22Rv1 (cell line): ENCODE data around the gene SATB1.

Source experiments
- H3K27ac ChIP-seq: fragments of 450-650 bp; 2 replicates; pipeline ENCODE4 v1.5.1; 2017
- ZFX ChIP-seq: fragments of 450-650 bp; IDR thresholded peaks from 2 replicates; pipeline ENCODE4 v1.6.1; 2017; ENCODE audit warnings: antibody characterized with exemption, borderline replicate concordance
- TF ChIP-seq, protein P1 (sequence below): fragments of 450-650 bp; IDR thresholded peaks from 2 replicates; pipeline ENCODE4 v1.5.1; 2017; ENCODE audit warnings: mild to moderate bottlenecking

Gene SATB1

DNA sequence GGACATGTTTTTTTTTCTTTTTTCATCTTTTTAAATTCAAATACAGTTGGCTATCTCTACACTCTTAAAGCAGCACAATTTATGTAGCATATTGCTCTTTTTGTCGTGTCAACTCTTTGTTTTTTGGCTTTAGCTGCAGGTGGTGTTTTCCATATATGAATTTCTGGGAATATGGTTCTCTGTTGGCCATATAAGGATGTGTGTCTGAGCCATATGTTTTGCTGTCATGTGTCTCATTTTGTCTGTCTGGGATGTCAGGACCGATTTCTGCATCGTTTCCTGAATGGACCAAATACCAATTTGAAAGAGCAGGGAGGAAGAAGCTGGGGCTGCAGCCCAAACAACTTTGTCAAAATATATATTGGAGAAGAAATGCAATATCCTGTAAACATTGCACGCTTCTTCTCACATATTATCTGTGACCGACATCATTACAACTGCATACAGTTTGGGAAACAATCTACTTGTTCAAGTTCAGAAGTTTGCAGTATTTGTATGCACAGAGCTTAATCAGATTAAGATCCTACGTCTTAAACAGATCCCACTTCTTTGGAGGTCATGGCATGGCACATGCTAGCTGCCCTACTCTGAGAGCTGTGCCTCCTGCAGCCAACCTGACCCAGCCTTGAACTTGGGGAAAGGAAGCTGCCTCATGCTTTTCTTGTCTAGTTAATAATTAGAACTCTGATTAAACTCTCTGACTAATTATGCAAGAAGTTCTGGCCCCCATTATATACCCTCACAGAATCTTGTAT, 4.0 kb upstream of the SATB1 start:
- TF ChIP-seq ZFX: no peak
- TF ChIP-seq, protein P1, sequence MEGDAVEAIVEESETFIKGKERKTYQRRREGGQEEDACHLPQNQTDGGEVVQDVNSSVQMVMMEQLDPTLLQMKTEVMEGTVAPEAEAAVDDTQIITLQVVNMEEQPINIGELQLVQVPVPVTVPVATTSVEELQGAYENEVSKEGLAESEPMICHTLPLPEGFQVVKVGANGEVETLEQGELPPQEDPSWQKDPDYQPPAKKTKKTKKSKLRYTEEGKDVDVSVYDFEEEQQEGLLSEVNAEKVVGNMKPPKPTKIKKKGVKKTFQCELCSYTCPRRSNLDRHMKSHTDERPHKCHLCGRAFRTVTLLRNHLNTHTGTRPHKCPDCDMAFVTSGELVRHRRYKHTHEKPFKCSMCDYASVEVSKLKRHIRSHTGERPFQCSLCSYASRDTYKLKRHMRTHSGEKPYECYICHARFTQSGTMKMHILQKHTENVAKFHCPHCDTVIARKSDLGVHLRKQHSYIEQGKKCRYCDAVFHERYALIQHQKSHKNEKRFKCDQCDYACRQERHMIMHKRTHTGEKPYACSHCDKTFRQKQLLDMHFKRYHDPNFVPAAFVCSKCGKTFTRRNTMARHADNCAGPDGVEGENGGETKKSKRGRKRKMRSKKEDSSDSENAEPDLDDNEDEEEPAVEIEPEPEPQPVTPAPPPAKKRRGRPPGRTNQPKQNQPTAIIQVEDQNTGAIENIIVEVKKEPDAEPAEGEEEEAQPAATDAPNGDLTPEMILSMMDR: no peak
- no peak overlapping the region for H3K27ac ChIP-seq

DNA sequence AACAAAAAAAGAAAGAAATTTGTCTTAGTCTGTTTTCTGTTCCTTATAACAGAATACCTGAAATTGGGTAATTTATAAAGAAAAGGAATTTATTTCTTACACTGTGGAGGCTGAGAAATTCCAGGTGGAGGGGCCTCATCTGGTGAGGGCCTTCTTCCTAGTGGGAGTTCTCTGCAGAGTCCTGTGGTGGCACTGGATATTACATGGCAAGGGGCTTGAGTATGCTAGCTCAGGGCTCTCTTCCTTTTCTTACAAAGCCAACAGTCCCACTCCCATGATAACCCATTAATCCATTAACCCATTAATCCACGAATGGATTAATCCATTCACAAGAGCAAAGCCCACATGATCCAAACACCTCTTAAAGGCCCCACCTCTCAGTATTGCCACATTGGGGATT, 2.9 kb upstream of the SATB1 start:
- TF ChIP-seq ZFX: no peak
- TF ChIP-seq, protein P1: no peak
- no peak overlapping the region for H3K27ac ChIP-seq

DNA sequence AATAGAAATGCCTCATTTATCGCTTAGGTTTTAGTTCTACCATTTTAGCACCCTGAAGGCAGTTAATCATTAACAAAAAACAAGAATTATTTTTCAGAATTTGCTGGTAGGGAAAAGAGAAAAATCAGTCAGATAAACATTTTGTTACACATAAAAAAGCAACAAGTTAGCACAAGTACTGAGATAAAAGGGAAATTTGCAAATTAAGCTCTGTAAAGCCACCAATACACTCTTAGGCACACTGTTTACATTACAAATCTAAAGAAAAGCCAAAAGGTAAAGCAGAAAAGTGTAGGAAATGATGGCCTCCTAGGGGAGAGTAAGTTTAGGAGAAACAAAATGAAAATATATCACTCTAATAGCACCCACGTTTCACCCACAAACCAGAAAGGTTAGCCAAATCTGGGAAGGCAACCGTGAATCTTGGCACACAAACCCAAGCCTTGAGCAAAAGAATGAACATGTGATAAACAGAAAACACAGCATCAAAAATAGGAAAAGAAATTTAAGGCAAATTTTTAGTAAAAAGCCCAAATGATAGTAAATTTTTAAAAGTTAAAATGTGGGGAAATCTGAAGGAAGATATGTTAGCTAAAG, 1.6 kb upstream of the SATB1 start:
- TF ChIP-seq, protein P1: no peak
- TF ChIP-seq ZFX: no peak
- no peak overlapping the region for H3K27ac ChIP-seq

DNA sequence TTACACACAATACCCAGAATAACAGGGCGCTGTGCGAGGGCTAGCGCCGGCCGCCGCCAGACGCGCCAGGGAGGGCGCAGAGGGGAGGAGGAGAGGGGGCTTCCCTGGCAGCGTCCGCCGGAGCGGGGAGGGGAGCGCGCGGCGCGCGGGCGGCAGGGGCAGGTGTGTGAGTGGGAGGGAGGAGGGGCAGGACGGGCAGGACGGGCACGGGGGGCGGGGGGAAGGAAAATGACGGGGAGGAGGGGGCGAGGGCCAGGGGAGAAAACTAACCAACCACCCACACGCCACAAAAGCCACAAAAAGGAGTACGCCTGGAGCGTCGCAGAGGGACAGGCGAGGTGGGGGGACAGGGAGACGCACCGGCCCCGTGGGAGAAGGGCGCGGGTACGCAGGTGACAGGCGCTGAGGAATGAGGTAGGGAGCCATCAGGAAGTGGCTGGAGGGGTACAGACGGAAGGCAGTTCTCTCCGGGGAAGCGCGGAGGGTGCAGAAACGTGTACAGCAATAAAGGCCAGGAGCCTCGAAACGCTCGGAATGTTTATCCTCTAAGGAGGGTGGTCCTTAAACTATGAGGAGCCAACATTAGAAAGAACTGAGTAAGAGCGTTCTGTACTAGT, 610 bp upstream of the SATB1 start:
- TF ChIP-seq, protein P1: no peak
- no peak for TF ChIP-seq ZFX
- H3K27ac ChIP-seq: no peak overlapping the region

DNA sequence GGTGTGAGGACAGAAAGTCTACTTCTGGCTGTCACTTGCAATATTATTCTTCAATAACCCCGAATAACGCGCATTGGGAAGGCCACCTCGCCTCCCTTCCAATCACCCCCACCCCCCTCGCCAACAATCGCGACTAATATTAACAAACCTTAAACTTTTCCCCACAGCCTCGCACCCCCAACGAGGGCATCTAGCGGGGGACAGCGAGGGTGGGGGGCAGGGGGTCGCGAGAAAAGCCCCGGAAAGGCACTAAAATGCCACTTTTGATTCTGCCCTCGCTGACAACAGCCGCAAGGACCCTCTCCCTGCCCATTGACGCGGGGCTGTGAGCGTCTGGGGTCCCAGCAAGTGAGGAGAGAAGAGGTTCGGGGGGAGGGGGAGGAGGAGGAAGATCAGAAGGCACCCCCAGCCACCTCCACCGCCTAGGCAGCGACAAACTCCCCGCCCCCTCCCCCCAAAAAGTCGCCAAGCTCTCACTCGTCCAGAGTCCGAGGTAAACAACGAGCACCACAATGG, 868 bp downstream of the SATB1 start:
- no peak overlapping the region for H3K27ac ChIP-seq
- TF ChIP-seq, protein P1: no peak
- TF ChIP-seq ZFX: no peak

DNA sequence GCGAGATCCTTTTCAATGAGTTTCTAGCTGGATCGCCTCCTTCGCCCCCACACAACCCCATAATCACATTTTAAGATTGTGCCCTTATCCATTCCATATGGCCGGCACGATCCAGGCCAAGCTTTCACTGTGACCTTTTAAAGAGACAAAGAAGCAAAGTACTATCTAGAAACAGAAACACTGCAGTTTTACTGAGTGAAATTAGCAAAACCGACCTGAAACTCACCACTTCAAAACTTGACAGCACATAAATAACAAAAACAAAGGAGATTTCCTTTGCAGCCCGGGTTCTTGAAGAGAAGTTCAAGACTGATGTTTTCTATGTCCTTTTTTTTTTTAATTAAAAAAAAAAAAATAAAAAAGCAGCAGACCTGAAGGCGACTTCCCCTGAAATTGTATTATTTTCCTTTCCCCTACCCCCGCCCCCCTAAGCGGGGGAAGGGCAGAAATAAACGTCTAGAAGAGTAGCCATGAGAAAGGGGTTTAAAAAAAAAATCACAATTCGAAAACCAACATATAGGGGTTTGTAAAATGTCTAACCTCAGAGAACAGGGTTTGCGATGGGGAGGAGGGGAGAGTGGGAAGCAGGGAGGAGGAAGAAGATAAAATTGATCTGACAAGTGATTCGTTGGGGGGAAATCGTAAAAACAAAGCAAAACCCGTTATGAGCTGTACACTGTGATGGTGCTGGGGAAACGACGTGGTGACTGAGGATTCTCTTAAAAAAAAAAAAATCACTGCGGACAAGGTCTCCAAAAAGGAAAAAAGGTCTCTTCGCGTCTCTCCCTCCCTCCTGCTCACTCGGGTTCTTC, 1.5 kb downstream of the SATB1 start:
- no peak for TF ChIP-seq ZFX
- TF ChIP-seq, protein P1: no peak
- H3K27ac ChIP-seq: no peak overlapping the region
